Astrocyte of the cerebellum (primary cell): ENCODE results near the gene RARB.

Experiments used
- DNase-seq: peaks from one replicate; pipeline ENCODE4 v3.0.0-alpha.2; 2011; ENCODE audit warnings: low read depth
- H3K4me3 ChIP-seq: 2 replicates; pipeline ENCODE4 v1.5.1; 2011; ENCODE audit warnings: mild to moderate bottlenecking, low read depth, low read length, moderate library complexity
- CTCF ChIP-seq: IDR thresholded peaks from 2 replicates; pipeline ENCODE4 v1.5.1; 2012; ENCODE audit warnings: low read length, low read depth, moderate library complexity, mild to moderate bottlenecking; ENCODE audit errors: missing control alignments
- in situ Hi-C: cut with HindIII; loops from 2 replicates; pipeline ENCODE4 v1.10.0; 2017; ENCODE audit warnings: low sequenced_read_pairs

The RARB gene

GRCh38 chr3:25581335-25581734, 153.3 kb downstream of the RARB start:
- no peak for DNase-seq
- in situ Hi-C loops: loop anchor here (10.0 to 25.0 kb wide), 2 partner anchors 147 to 594 kb away; no protein-coding TSS in a partner anchor
- no peak overlapping the region for H3K4me3 ChIP-seq
- TF ChIP-seq CTCF: no peak

DNA sequence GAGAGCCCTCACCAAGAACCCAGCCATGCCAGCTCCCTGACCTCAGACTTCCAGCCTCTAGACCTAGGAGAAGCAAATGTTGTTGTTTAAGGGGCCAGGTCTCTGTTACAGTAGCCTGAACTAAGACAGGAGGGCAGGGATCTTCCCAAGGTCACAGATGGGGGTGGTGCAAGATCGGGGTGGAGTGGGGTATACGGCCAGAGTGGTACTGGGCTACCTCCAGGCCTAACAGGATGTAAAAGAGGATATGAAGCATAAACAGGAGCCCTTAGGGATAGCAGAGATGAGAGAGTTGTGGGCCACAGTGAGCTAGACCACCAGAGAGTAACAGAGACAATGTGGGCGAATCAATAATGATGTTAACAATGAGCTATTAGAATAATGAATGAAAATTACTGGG, 153.8 kb downstream of the RARB start:
- H3K4me3 ChIP-seq: no peak overlapping the region
- in situ Hi-C loops: loop anchor here (10.0 to 25.0 kb wide), 2 partner anchors 147 to 595 kb away; no protein-coding TSS in a partner anchor
- no peak for TF ChIP-seq CTCF
- no peak for DNase-seq

GRCh38 chr3:25582242-25582641, 154.2 kb downstream of the RARB start:
- DNase-seq: peak; percentile 37
- TF ChIP-seq CTCF: no peak
- in situ Hi-C loops: loop anchor here (10.0 to 25.0 kb wide), 2 partner anchors 147 to 595 kb away; no protein-coding TSS in a partner anchor
- H3K4me3 ChIP-seq: no peak overlapping the region

DNA sequence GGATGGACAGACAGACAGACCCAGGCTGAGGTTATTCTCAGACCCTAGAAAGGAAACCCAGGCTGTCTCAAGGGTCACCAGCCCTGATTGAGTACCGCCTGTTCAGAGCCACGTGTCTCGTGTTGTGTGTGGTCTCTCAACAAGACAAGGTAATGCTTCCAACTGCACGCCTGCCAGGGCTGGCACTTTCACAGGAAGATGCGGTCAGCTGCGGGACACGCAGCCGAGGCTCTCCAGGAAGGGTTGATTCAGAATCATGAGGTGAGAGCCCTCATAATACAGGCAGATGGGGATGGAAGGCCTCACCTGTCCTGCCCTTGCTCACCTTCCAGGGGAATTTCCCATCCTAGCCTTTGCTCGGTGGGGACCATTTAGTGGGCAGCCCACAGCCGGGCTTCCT, 155.3 kb downstream of the RARB start:
- TF ChIP-seq CTCF: no peak
- in situ Hi-C loops: loop anchor here (10.0 to 25.0 kb wide), 2 partner anchors 149 to 596 kb away; no protein-coding TSS in a partner anchor
- H3K4me3 ChIP-seq: no peak overlapping the region
- no peak for DNase-seq

DNA sequence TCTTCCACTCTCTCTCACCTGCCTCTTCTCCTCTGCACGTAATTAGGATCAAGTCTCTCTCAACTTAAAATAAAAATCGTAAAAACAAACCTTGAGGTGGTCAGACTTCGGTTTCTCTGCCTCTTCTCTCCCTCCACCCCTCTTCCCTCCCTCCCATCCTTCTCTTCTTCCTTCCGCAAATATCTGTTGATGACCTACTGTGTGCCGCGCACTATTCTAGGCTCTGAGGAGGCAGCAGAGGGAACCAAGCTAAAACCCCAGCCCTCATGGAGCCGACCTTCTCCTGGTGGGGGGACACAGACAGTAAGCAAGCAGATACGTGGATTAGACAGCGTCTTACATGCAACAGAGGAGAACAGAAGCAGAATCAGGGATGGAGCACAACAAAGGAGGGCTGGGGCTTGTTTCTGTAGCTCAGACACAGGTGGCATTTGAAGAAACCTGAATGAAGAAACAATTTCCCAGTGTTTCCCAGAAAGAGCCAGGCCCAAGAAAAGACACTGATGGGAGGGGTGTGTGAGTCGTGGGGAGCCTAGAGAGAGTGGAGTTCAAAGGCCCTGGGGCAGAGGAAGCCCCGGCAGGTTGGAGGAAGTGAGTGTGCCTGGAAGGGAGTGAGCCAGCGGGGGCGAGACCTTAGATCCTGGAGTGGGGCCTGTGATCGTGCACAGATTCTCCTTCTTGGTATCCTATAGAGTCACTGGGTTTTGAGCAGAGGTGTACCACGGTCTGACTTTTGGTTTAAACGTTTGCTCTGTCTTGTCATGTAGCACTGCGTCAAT, 156.1 kb downstream of the RARB start:
- no peak for DNase-seq
- TF ChIP-seq CTCF: no peak
- in situ Hi-C loops: loop anchor here (10.0 to 25.0 kb wide), 2 partner anchors 149 to 597 kb away; no protein-coding TSS in a partner anchor
- H3K4me3 ChIP-seq: no peak overlapping the region

DNA sequence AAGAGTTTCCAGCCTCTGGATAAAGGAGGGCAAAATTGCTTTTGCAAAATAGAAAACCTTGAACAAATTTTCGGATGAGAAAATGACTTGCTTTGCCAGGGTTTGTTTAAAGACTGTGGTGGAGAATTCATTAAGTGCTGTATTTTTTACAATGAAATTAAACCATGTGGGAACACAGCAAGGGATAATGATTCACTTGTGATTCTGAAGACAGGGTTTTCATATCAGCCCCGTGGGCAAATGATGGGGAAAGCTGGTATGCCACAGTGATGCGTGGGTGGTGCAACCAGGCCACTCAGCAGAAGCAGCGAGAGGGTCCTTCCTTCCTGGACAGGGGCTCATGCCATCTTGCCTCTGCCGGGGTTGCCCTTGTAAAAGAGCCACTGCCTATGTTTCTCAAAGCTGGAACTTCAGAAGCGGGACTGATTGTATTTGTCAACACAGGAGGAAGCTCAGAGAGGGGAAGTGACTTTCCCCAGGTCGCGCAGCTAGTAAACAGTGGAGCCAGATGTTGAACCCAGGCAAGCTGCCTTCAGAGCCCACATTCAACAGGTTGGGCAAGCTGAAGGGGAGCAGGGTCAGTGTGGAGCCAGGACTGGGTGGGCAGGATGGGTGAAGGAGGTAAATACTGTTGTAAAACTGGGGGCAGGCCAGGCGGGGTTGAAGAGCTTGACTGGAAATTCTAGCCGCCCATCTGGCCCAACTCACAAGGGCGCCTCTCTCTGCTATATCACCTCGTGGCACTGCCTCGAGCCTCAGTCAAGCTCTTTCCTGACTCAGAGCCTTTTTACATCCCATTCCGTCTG, 157.5 kb downstream of the RARB start:
- TF ChIP-seq CTCF: no peak
- H3K4me3 ChIP-seq: no peak overlapping the region
- in situ Hi-C loops: loop anchor here (5.0 to 25.0 kb wide), 3 partner anchors 151 to 898 kb away; no protein-coding TSS in a partner anchor
- no peak for DNase-seq
